HL-60 (cell line): ENCODE results near the gene NPW.

ENCODE experiments used
- DNase-seq, 2 experiments: peaks; one replicate each; pipeline ENCODE4 v3.0.0-alpha.2; 2010 to 2020; ENCODE audit warnings: low read depth in 1 of 2, low spot score in 1 of 2
- H3K27ac ChIP-seq: fragments of 250-450 bp; sonication (Bioruptor Pico); replicated peaks from 2 replicates; pipeline ENCODE4 v1.5.1; 2020; ENCODE audit warnings: mild to moderate bottlenecking, moderate library complexity
- H3K27me3 ChIP-seq: fragments of 250-450 bp; sonication (Bioruptor Pico); 2 replicates; pipeline ENCODE4 v1.5.1; 2021; ENCODE audit warnings: mild to moderate bottlenecking, moderate library complexity; ENCODE audit not compliant: insufficient read depth, poor library complexity, severe bottlenecking
- H3K4me3 ChIP-seq: replicated peaks from 2 replicates; pipeline ENCODE4 v1.5.1; 2011; ENCODE audit warnings: mild to moderate bottlenecking, control low read depth, low read length; ENCODE audit not compliant: insufficient read depth
- CTCF ChIP-seq: IDR thresholded peaks from one replicate; pipeline ENCODE4 v1.5.1; 2011; ENCODE audit warnings: low read length, control low read depth, inconsistent platforms; ENCODE audit not compliant: insufficient read depth
- GABPA ChIP-seq: IDR thresholded peaks from 2 replicates; pipeline ENCODE4 v1.6.1; 2012; ENCODE audit warnings: low read depth
- POLR2AphosphoS5 ChIP-seq: IDR thresholded peaks from 2 replicates; pipeline ENCODE4 v1.6.1; 2012; ENCODE audit warnings: low read depth
- REST ChIP-seq: IDR thresholded peaks from 2 replicates; pipeline ENCODE4 v1.6.1; 2012; ENCODE audit warnings: low read depth; ENCODE audit not compliant: insufficient replicate concordance
- SPI1 ChIP-seq: IDR thresholded peaks from 2 replicates; pipeline ENCODE4 v1.6.1; 2012; ENCODE audit warnings: low read depth, mild to moderate bottlenecking, borderline replicate concordance

Gene NPW

GRCh38 chr16:1976951-1977874 is 42.4 kb upstream of the NPW start:
- no peak for TF ChIP-seq POLR2AphosphoS5
- TF ChIP-seq GABPA: no peak
- no peak for DNase-seq
- no peak overlapping the region for H3K27ac ChIP-seq
- peaks cover 19% of the 10 kb centered on the region for H3K27me3 ChIP-seq
- H3K4me3 ChIP-seq: no peak overlapping the region

GRCh38 chr16:1977875-1978268 is 41.7 kb upstream of the NPW start:
- Histone ChIP-seq H3K4me3 (no peak overlapping the region), H3K27ac (no peak overlapping the region), H3K27me3 (peaks cover 21% of the 10 kb centered on the region)
- DNase-seq: no peak
- TF ChIP-seq GABPA: no peak
- TF ChIP-seq CTCF: no peak

- DNase-seq: no peak
- H3K27me3 ChIP-seq: peaks cover 29% of the 10 kb centered on the region
- H3K27ac ChIP-seq: no peak overlapping the region
- TF ChIP-seq POLR2AphosphoS5 (no peak), GABPA (no peak), CTCF (no peak), SPI1 (no peak), REST (no peak)
- no peak overlapping the region for H3K4me3 ChIP-seq
Measured at GRCh38 chr16:1978476-1979120, 41.0 kb upstream of the NPW start.

GRCh38 chr16:1979271-1980029 is 40.1 kb upstream of the NPW start:
- TF ChIP-seq GABPA (no peak), CTCF (no peak), SPI1 (no peak), POLR2AphosphoS5 (no peak), REST (no peak)
- H3K27ac ChIP-seq: no peak overlapping the region
- peaks cover 29% of the 10 kb centered on the region for H3K27me3 ChIP-seq
- DNase-seq: no peak
- no peak overlapping the region for H3K4me3 ChIP-seq
